Stimulated activated CD4-positive, alpha-beta T cell treated with anti-CD3 and anti-CD28 coated beads, Interleukin-2, amount 100 ng/mL, for 4 hours (primary cell): ENCODE results near the gene SFXN5.
"Not testable (repeated sequence)": the region's sequence is repeated elsewhere in the genome, so short reads cannot be mapped to it uniquely, and the experiment has no call there.

ENCODE experiments used
- DNase-seq: peaks from one replicate; pipeline ENCODE4 v3.0.0-alpha.2; 2020; ENCODE audit warnings: low read depth

Gene SFXN5

DNA sequence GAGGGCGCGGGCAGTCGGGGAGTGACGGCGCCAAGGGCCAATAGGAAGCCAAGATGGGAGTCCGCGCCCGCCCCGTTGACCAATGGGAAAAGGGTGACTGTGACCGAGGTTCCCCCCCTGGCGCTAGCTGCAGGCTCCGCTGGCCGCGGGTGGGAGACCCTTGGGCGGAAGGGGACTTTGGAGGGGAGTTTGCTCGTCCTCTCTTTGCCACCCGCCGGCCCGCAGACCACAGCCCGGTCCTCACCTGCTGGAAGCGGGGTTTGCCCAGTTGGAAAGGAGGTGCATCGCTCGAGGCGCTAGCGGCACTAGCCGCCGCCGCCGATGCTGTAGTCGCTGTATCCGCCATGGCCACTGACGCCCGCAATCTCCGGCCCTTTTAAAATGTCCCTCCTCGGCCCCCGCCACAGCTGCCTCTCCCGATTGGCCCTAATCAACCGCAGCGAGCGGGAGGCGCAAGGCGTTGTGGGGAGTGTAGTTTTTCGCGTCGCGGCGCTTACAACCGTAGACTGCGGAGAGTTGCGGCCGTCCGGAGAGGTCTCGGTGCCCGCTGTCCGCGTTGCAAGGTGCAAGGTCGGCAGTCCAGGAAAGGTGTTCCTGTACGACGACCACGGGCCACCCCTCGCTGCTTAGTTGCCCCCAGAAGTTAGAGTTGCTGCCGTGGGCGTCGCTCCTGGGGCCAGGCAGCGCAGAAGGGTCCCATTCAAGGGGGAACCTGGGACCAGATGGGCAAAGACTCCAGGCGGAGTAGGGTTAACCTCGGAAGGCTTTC lies at the start of gene SFXN5:
SFXN5 (minus strand) TSS at position 353 of the 769 bp plus-strand sequence; CDS start at position 346, 7 bp downstream.
- peak; percentile 81 for DNase-seq

DNA sequence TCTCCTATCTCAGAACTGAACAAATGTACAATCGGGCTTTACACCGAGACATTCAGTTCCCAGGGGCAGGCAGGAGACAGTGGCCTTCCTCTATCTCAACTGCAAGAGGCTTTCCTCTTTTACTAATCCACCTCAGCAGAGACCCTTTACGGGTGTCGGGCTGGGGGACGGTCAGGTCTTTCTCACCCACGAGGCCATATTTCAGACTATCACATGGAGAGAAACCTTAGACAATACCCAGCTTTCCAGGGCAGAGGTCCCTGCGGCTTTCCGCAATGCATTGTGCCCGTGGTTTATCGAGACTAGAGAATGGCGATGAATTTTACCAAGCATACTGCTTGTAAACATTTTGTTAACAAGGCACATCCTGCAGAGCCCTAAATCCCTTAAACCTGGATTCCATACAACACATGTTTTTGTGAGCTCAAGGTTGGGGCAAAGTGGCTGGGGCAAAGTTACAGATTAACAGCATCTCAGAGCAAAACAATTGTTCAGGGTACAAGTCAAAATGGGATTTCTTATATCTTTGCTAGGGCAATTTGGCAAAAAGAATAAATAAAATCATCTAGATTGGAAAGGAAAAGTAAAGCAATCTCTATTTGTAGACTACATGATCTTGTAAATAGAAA lies 48.2 kb upstream of the SFXN5 start:
- DNase-seq, result not testable (repeated sequence)

DNA sequence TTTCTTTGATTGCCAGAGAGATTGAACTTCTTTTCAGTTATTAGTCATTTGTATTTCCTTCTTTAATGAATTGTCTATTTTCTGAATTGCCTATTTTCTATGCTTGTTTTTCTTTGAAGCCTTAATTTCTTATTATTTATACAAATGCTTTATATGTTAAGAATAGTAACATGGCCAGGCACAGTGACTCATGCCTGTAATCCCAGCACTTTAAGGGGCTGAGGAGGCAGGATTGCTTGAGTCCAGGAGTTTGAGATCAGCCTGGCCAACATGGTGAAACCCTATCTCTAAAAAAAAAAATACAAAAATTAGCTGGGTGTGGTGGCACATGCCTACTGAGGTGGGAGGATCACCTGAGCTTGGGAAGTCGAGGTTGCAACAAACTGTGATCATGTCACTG lies 45.9 kb upstream of the SFXN5 start:
- DNase-seq, result no peak

DNA sequence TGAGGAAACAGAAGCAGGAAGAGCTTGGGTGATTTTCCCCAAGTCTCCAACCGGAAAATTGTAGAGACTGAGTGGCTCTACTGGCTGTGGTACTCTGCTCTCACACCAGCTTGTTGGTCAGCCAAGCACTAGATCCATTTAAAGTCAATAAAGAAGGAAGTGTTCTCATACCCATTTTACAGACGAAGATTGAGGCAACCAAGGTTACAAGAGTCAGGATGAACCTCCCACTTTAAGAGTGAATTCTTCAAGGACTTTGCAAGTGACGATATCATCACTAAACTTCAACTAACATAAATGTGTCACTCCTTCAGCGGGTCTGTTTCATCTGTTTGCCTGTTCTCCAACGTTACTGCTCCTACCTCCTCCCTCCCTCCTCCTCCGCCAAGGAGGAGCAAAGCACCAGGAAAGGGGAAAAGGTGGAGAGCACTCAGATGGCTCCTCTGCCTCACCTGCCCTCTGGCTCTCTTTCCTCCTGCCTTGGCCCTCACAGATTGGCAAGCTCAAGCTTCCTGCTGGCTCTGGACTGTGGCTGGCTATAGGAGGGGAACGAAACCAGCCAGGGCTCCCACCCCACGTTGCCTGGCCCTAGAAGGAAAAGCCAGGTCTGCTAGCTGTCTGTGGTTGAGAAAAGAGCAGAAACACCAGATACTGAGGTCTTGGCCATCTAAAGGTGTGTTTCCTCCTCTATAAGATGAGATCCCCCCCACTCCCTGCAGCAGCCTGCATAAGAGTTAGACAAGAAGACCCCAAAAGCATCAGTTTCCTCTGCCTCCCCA lies 44.9 kb upstream of the SFXN5 start:
- DNase-seq, result no peak

GRCh38 chr2:73114273-73114867 lies 42.9 kb upstream of the SFXN5 start:
- no peak for DNase-seq

DNA sequence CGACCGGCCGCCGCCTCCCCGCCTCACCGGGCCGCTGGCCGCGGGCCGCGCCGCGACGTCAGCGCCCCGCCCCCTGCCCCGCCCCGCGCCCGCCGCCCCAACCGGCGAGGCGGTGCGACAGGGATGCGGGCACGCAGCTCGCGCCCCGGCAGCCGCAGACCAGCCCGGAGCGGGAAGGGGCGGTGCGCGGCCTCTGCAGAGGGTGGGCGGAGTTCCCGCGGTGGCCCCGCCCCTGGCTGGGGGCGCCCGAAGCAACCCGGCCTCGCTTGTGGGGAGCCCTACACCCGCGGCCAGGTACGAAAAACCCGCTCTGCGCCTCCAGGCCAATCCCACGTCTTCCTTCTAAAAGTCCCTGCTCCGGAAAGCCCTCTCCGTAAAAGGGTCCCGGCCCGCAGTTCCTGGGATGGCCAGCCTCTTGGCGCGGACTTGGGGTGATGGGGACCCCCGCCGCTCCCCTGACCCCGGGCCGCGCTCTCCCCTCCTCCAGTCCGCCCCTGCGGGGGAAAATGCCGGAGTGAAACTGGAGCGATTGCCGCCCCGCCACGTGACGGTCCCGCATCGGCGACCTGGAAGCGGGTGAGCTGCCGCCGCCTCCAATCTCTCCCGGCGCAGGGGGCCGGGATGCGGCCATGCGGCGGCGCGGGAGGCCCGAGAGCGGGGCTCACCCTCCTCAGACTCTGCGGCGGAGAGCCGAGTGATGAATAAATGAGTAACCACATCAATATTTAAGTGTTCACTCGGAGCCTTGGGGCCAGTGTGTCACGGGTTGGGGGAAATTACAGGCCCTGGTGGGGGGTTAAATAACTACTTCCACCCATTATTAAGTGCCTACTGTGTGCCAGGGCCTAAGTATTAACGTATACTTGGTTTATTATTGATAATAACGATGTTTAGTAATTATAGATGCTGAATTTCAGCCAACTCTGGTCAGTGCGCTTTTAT lies 41.7 kb upstream of the SFXN5 start, which contains the start of gene RAB11FIP5:
RAB11FIP5 (minus strand) TSS at position 36 of the 942 bp plus-strand sequence. CDS start 171 bp downstream, outside the sequence.
- peak; percentile 74 for DNase-seq

DNA sequence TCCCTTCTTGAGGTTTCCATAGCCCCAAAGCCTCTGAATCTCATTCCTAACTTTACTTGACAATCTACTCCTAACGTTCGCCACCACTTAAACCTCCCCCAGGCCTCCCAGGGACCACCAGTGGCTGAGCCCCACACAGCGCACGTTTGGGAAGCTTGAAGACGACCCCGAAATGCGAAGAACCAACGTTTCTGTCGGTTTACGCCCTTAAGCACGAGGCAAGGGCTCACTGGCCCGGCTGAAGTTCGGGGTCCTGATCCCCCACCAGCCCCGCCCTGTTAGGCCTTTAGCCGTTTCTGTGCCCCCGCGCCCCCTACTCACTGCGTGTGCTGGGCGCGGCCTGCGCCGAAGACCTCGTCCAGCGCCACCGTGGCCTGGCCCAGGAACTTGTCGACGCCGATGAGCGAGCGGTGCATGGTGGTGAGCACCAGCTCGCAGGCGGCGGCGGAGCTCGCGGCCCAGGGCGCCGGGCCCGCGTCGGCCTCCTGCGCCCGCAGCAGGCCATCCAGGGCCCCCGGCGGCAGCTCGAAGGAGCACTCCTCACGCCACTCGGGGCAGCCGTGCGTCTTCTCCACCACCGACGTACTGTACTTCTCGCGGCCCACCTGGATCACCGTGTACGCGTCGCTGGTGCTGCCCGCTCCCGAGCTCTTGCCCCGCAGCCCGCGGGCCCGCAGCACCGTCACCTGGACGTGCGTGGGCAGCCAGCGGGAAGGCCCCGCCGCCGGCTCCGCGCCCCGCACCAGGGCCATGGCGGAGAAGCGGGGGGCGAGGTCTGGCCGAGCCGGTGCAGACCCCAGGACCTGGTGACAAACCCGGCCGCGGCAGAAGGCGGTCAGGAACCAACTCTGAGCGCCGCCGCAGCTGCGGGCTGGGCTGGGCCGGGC lies 40.8 kb upstream of the SFXN5 start:
- DNase-seq, result peak; percentile 6

- no peak for DNase-seq
These were observed 39.8 kb upstream of the SFXN5 start for GRCh38 chr2:73111073-73112025.

DNA sequence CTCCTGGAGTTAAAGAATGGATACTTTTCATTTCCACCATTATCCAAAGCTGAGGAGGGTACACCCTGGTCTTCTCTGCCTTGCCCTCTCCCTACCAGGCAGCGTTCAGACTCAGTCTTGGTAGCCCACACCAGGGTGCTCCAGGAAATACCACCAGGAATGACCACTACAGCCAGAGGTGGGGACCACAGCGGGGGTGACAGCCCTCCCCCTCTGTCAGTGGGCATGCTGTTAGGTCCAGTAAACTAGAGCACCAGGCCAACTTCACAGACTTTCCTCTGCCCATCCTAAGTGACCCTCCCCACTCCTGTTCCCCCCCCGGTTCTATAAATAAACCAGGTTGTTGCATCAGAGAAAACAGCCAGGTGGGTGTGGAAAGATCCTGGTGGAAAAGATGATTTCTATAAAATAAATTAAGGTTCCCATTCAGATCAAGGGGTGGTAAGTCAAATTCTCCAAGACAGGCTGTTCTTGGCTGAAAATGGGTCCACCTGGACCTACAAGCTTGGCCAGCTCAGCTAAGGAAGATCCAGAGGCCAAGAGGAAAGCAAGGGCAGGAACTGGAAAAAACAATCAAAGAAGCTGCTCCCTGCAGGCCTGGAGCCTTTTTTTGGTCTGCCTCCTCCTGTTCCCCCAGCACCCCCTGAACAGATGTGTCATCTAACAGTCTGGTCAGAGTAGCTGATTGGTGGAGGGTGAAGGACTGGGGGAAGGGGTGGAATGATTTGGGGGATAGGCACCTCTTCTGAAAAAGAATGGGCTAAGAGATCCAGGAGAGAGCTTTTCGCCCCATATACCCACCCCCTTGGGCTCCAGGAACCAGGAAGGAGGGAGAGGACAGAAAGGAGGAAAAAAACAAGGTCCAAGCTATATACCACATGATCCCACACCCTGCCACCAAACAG lies 38.9 kb upstream of the SFXN5 start:
- DNase-seq, result no peak

- no peak for DNase-seq
These were observed 38.1 kb upstream of the SFXN5 start for GRCh38 chr2:73109431-73110167.

- DNase-seq, result no peak
These were observed 35.9 kb upstream of the SFXN5 start for GRCh38 chr2:73107211-73107926.

GRCh38 chr2:73106791-73107190 lies 35.3 kb upstream of the SFXN5 start:
- no peak for DNase-seq

DNA sequence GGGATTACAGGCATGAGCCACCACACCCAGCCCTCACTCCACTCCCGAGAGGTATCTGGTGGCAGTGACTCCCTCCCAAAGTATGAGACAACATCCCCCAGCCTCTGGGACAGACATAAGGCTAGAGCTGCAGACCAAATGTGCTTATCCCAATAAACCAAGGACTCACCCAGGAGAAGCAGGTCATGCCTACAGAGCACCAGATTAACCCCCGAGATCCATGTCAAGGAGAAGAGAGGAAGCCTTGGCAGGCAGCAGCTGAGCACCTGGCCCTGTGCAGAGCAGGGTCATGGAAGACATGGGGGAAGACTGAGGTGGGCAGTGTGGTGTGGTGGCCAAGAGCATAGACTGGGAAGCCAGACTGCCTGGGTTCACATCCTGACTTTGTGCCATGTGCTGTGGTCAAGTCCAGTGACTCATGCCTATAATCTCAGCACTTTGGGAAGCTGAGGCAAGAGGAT lies 34.0 kb upstream of the SFXN5 start:
- no peak for DNase-seq

- DNase-seq, result no peak
These were observed 33.4 kb upstream of the SFXN5 start for GRCh38 chr2:73104933-73105332.

- DNase-seq, result no peak
These were observed 31.6 kb upstream of the SFXN5 start for GRCh38 chr2:73103018-73103542.

GRCh38 chr2:73101626-73102256 lies 30.2 kb upstream of the SFXN5 start:
- no peak for DNase-seq
